H1 (cell line): ENCODE results near the gene MPPED1. TPM values are rescaled to one million over a fixed set of nuclear protein-coding genes. Genes with fewer than 3 reads are reported as not detected.

ENCODE experiments used
- CTCF ChIA-PET: fragments of 300-600 bp; sonication (Branson Sonifier 250); formaldehyde crosslinking; loops from one replicate; lab custom pipeline; 2021; ENCODE audit not compliant: partially characterized antibody; lab: Charles Lee
- POLR2A ChIA-PET: fragments of 300-600 bp; sonication (Branson Sonifier 250); formaldehyde crosslinking; loops from one replicate; lab custom pipeline; 2021; ENCODE audit warnings: inconsistent platforms; ENCODE audit not compliant: partially characterized antibody; lab: Charles Lee
- DNase-seq, 2 experiments: peaks; one replicate each; pipeline versions ENCODE4 v3.0.0 to v3.0.0-alpha.2; 2010 to 2022; ENCODE audit warnings: low spot score in 2 of 2, low read depth in 1 of 2, mixed read lengths in 1 of 2
- FAIRE-seq: peaks from 2 replicates; lab custom pipeline; 2011; peaks lifted over from hg19 to GRCh38; lab: Jason Lieb, UNC
- H2AFZ ChIP-seq: 2 replicates; pipeline ENCODE4 v1.8.1; 2012; ENCODE audit warnings: low read length, inconsistent platforms
- H2AK5ac ChIP-seq: 2 replicates; pipeline ENCODE4 v1.6.1; 2013; ENCODE audit warnings: low read depth, low read length
- H2BK120ac ChIP-seq: replicated peaks from 2 replicates; pipeline ENCODE3; 2013; ENCODE audit warnings: low read depth, low read length, inconsistent platforms
- H2BK12ac ChIP-seq: 2 replicates; pipeline ENCODE4 v1.6.1; 2013; ENCODE audit warnings: low read depth, low read length
- H2BK15ac ChIP-seq: 2 replicates; pipeline ENCODE4 v1.6.1; 2013; ENCODE audit warnings: low read length
- H2BK20ac ChIP-seq: 2 replicates; pipeline ENCODE4 v1.6.1; 2013; ENCODE audit warnings: low read length
- H2BK5ac ChIP-seq: 2 replicates; pipeline ENCODE4 v1.6.1; 2013; ENCODE audit warnings: low read depth, low read length
- H3K14ac ChIP-seq: 2 replicates; pipeline ENCODE4 v1.6.1; 2013; ENCODE audit warnings: inconsistent platforms; ENCODE audit not compliant: insufficient read length
- H3K18ac ChIP-seq: 2 replicates; pipeline ENCODE4 v1.6.1; 2013; ENCODE audit warnings: low read length; ENCODE audit errors: extremely low read depth
- H3K23ac ChIP-seq: 2 replicates; pipeline ENCODE4 v1.6.1; 2013; ENCODE audit warnings: inconsistent platforms; ENCODE audit not compliant: insufficient read length
- H3K23me2 ChIP-seq: 2 replicates; pipeline ENCODE4 v1.6.1; 2013; ENCODE audit warnings: low read depth, low read length
- H3K27ac ChIP-seq: 2 replicates; pipeline ENCODE4 v1.6.1; 2011; ENCODE audit warnings: low read depth, low read length, inconsistent platforms
- H3K27me3 ChIP-seq, 4 experiments: replicated peaks in 1 of 4; 1 replicate in 1 of 4; 2 replicates in 3 of 4; pipeline versions ENCODE4 v1.6.1 to v1.8.1; 2011 to 2013; ENCODE audit warnings: low read length in 3 of 4, mild to moderate bottlenecking in 3 of 4, inconsistent platforms in 2 of 4, mixed read lengths in 2 of 4, moderate library complexity in 1 of 4; ENCODE audit not compliant: control insufficient read depth in 3 of 4, insufficient read depth in 3 of 4; ENCODE audit errors: extremely low read depth in 1 of 4
- H3K36me3 ChIP-seq, 4 experiments: 2 replicates each; pipeline versions ENCODE4 v1.6.1 to v1.8.1; 2011 to 2013; ENCODE audit warnings: mild to moderate bottlenecking in 4 of 4, low read length in 3 of 4, moderate library complexity in 2 of 4, control low read depth in 1 of 4, inconsistent platforms in 1 of 4; ENCODE audit not compliant: insufficient read depth in 4 of 4, control insufficient read depth in 2 of 4
- H3K4ac ChIP-seq: replicated peaks from 2 replicates; pipeline ENCODE3; 2013; ENCODE audit warnings: low read length, low read depth, mixed read lengths, inconsistent platforms; ENCODE audit not compliant: insufficient read length
- H3K4me1 ChIP-seq, 4 experiments: replicated peaks in 1 of 4; 1 replicate in 1 of 4; 2 replicates in 3 of 4; pipeline versions ENCODE4 v1.6.1 to v1.8.1; 2011 to 2013; ENCODE audit warnings: low read length in 3 of 4, inconsistent platforms in 2 of 4, mixed read lengths in 1 of 4; ENCODE audit not compliant: insufficient read depth in 4 of 4, control insufficient read depth in 3 of 4
- H3K4me2 ChIP-seq, 2 experiments: 2 replicates each; pipeline versions ENCODE4 v1.6.1 to v1.8.1; 2011 to 2013; ENCODE audit warnings: low read depth in 2 of 2, low read length in 2 of 2, control low read depth in 1 of 2, inconsistent platforms in 1 of 2, mild to moderate bottlenecking in 1 of 2; ENCODE audit not compliant: insufficient read depth in 1 of 2
- H3K4me3 ChIP-seq, 4 experiments: fragments of 200-600, 300-600 bp in 1 of 4; sonication (generic), shearing (Covaris generic), sonication (Bioruptor Twin) in 1 of 4; 2 replicates each; pipeline versions ENCODE4 v1.5.1 to v1.8.1; 2011 to 2016; ENCODE audit warnings: low read length in 4 of 4, low read depth in 3 of 4, control low read depth in 2 of 4, inconsistent platforms in 2 of 4, mild to moderate bottlenecking in 2 of 4, mixed read lengths in 1 of 4, moderate library complexity in 1 of 4; ENCODE audit not compliant: insufficient read depth in 2 of 4; ENCODE audit errors: extremely low read depth in 1 of 4
- H3K56ac ChIP-seq: replicated peaks from 2 replicates; pipeline ENCODE3; 2013; ENCODE audit warnings: low read depth, mild to moderate bottlenecking, mixed read lengths, low read length, inconsistent platforms; ENCODE audit not compliant: insufficient read length
- H3K79me1 ChIP-seq: 2 replicates; pipeline ENCODE4 v1.6.1; 2013; ENCODE audit warnings: low read depth, low read length, control low read depth
- H3K79me2 ChIP-seq, 2 experiments: 2 replicates each; pipeline versions ENCODE4 v1.6.1 to v1.8.1; 2012 to 2013; ENCODE audit warnings: low read length in 2 of 2, mild to moderate bottlenecking in 2 of 2, inconsistent platforms in 1 of 2; ENCODE audit not compliant: insufficient read depth in 2 of 2, control insufficient read depth in 1 of 2
- H3K9ac ChIP-seq, 4 experiments: replicated peaks in 1 of 4; 1 replicate in 1 of 4; 2 replicates in 3 of 4; pipeline versions ENCODE4 v1.6.1 to v1.8.1; 2011 to 2013; ENCODE audit warnings: low read depth in 3 of 4, low read length in 3 of 4, control low read depth in 2 of 4, mild to moderate bottlenecking in 2 of 4, moderate library complexity in 2 of 4, inconsistent platforms in 1 of 4; ENCODE audit errors: extremely low read depth in 1 of 4
- H3K9me3 ChIP-seq, 2 experiments: 2 replicates each; pipeline versions ENCODE4 v1.6.1 to v1.8.1; 2012 to 2013; ENCODE audit warnings: mild to moderate bottlenecking in 2 of 2, moderate library complexity in 2 of 2, control low read depth in 1 of 2, inconsistent platforms in 1 of 2, low read depth in 1 of 2, low read length in 1 of 2, mixed read lengths in 1 of 2; ENCODE audit not compliant: insufficient read depth in 2 of 2
- H4K20me1 ChIP-seq, 2 experiments: replicated peaks in 1 of 2; 2 replicates each; pipeline versions ENCODE3 to v1.8.1; 2011 to 2013; ENCODE audit warnings: inconsistent platforms in 2 of 2, low read length in 2 of 2, mild to moderate bottlenecking in 1 of 2; ENCODE audit not compliant: insufficient read depth in 2 of 2, control insufficient read depth in 1 of 2
- H4K5ac ChIP-seq: 2 replicates; pipeline ENCODE4 v1.6.1; 2013; ENCODE audit warnings: low read length, low read depth, mixed read lengths, inconsistent platforms; ENCODE audit not compliant: insufficient read length
- H4K8ac ChIP-seq: 2 replicates; pipeline ENCODE4 v1.8.0; 2013; ENCODE audit warnings: mild to moderate bottlenecking, moderate library complexity, low read length, inconsistent platforms; ENCODE audit not compliant: insufficient read depth; ENCODE audit errors: extremely low read depth
- H4K91ac ChIP-seq: replicated peaks from 2 replicates; pipeline ENCODE3; 2013; ENCODE audit warnings: low read length, mixed read lengths, inconsistent platforms; ENCODE audit not compliant: insufficient read length
- CEBPB ChIP-seq: IDR thresholded peaks from 2 replicates; pipeline ENCODE4 v1.6.1; 2012; ENCODE audit warnings: low read depth, low read length
- EZH2 ChIP-seq: fragments of 200-600 bp; sonication (generic); IDR thresholded peaks from 2 replicates; pipeline ENCODE4 v1.7.1; 2012; ENCODE audit warnings: low read depth, mild to moderate bottlenecking, moderate library complexity, low read length, inconsistent platforms; ENCODE audit not compliant: severe bottlenecking
- WGBS, 2 experiments: shearing (Covaris generic) in 1 of 2; methylation state at CpG; one replicate each; pipeline versions ENCODE4 v1.1.6 to v1.1.7; 2013 to 2015; ENCODE audit warnings: low lambda C conversion rate in 2 of 2, mixed read lengths in 2 of 2, inconsistent platforms in 1 of 2, low coverage in 1 of 2, missing lambda C conversion rate in 1 of 2; ENCODE audit not compliant: insufficient replicate concordance in 2 of 2, insufficient coverage in 1 of 2, insufficient read length in 1 of 2; ENCODE audit errors: extremely low coverage in 1 of 2, missing lambda C conversion rate in 1 of 2; 5-methylcytosine and 5-hydroxymethylcytosine counted together
- polyA plus RNA-seq, 7 experiments: library from polyadenylated mRNA; depleted of rRNA in 3 of 7; stranded (reverse) in 5 of 7; unstranded in 2 of 7; fragments of >200 nt in 5 of 7; fragments of 200-250 nt in 2 of 7; gene quantifications; 1 replicate in 5 of 7; 2 replicates in 1 of 7; 4 replicates in 1 of 7; pipeline versions ENCODE4 v1.2.1 to v1.2.3, GENCODE V29; 2011 to 2013; ENCODE audit warnings: missing spikeins in 2 of 7, mixed read lengths in 2 of 7
- total RNA-seq: library from RNA; stranded (reverse); fragmentation: NEBNext Ultra II Directional; extraction: Animal tissue kit (Norgen Biotek cat#: 25700); gene quantifications from 2 replicates; pipeline ENCODE4 v1.2.1, GENCODE V29; 2021

MPPED1 gene
- total and polyA plus RNA-seq, 2 of the 8 experiments (the other 6 are each of a cell fraction or from before 2014, with no cell fraction given): 0.29 to 0.37 TPM

DNA sequence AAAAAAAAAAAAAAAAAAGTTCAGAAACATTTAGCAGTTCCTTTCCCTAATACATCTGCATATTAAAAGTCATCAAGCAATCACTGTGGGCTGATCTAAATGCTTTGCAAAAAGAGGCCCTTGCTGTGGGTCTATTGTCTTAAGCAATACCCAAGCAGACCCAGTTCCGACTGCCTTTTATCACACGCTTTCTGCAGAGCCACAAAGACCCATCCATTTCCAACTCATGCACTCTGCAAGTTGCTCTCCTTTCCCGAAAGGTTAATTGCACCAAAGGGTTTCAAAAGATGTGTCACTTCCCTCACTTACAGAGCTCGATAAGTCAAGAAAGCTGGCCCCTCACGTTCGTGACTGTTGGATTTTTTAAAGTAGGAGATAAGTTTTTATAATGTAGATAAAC lies 138.9 kb downstream of the MPPED1 start:
- H2AK5ac ChIP-seq: no peak overlapping the region
- H3K9ac ChIP-seq: no peak overlapping the region
- H3K79me2 ChIP-seq: no peaks in the 10 kb centered on the region
- H3K27ac ChIP-seq: no peak overlapping the region
- H2BK12ac ChIP-seq: no peak overlapping the region
- no peak overlapping the region for H3K56ac ChIP-seq
- no peaks in the 10 kb centered on the region for H3K36me3 ChIP-seq
- FAIRE-seq (no peak), DNase-seq (peak in 1 of 2 experiments; percentile 24)
- H3K27me3 ChIP-seq: no peaks in the 10 kb centered on the region
- CTCF ChIA-PET: interaction anchor here (0.6 to 1.4 kb wide), 2 partner anchors 35 to 193 kb away, joined by 3 to 4 read pairs; no protein-coding TSS in a partner anchor
- H4K91ac ChIP-seq: no peak overlapping the region
- no peak overlapping the region for H3K18ac ChIP-seq
- no peak overlapping the region for H3K4me2 ChIP-seq
- peaks cover 10 to 11% of the 10 kb centered on the region in 2 experiments; a peak in 2 of 4 replicates for H3K9me3 ChIP-seq
- no peak overlapping the region for H3K23ac ChIP-seq
- H3K4me3 ChIP-seq: no peak overlapping the region
- 71% methylated on average over 6 of the region's 6 CpGs; no CpG with 5 or more reads in 1 of the 2 experiments for WGBS, 2 experiments
- no peak overlapping the region for H2AFZ ChIP-seq
- H4K8ac ChIP-seq: no peak overlapping the region
- no peaks in the 10 kb centered on the region for H3K23me2 ChIP-seq
- no peak overlapping the region for H3K14ac ChIP-seq
- H2BK15ac ChIP-seq: no peak overlapping the region
- H4K20me1 ChIP-seq: no peaks in the 10 kb centered on the region
- H2BK120ac ChIP-seq: no peak overlapping the region
- H3K4ac ChIP-seq: no peak overlapping the region
- TF ChIP-seq EZH2: no peak
- TF ChIP-seq CEBPB: 0 out of 2 replicates have a peak, but pooled peaks have one; percentile 32
- no peaks in the 10 kb centered on the region for H3K79me1 ChIP-seq
- H4K5ac ChIP-seq: no peak overlapping the region
- H2BK20ac ChIP-seq: no peak overlapping the region
- peaks cover 0 to 3% (median 1%) of the 10 kb centered on the region in 4 experiments; a peak in 3 of 7 replicates for H3K4me1 ChIP-seq
- H2BK5ac ChIP-seq: no peak overlapping the region
- POLR2A ChIA-PET: no interaction called here
